ENCODE results near the gene CDC14A.

Gene CDC14A

DNA sequence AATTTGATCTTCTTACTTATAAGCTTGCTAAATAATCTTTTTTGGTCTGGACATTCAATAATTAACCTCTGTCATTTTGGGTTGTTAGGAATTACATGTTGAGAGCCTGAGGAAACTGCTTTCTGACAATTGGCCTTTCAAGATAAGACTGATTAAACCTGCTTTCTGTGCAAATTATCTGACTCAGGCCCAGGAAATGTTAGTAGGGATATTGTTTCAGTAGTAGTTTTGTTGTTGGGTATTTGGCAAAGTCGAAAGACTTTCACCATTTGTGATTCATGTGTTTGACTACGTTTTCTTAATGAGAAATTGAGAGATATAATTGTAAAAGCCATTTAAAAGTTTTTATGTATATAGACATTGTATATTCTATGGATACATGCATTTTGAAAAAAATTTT, 104.6 kb downstream of the CDC14A start:
- DNase-seq = no peak

DNA sequence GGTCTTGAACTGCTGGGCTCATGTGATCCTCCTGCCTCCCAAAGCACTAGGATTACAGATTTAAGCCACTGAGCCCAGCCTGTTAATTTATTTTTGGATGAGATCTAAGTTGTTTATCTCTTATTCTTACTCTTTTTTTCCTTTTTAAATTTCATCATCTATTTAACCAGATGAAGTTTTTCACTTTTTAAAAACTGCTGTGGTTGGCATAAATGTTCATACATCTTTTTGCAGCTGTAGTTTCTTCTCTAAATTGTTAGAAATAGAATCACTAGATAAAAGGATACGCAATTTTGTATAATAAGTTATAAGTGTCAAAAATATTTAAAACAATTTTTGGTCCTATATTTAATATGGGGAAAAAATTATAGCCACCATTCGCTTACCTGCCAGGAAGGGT, 105.4 kb downstream of the CDC14A start:
- peak; percentile 24 for DNase-seq

DNA sequence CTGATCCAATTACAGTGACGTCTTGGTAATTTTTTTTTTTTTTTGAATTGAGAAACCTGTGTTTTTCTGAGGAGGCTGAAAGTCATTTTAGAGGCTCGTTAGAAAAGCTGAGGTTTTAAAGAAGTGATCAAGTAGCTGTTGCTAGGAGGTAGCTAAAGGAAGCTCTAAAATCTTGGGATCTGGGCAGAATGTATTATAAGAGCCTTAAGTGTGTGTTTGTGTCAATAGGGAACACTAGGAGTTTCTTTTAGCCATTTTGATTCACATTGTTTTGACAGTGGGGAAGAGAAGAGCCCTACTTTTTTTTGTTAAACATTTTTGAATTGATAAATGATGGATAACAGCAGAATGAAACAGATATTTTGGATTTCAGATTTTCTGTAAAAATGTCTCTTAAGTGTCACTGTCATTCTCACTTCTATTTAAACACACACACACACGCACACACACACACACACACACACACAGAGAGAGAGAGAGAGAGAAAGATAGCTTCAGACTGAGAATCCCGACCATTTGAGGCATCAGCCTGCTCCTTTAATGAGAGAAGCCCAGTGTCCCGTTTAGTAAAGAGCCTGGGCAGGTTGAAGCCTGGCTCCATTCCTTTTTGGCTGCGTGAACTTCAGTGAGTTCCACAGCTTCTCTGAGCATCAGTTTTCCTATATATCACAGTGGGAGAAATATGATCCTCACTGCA, 106.5 kb downstream of the CDC14A start:
- peak; percentile 31 for DNase-seq

DNA sequence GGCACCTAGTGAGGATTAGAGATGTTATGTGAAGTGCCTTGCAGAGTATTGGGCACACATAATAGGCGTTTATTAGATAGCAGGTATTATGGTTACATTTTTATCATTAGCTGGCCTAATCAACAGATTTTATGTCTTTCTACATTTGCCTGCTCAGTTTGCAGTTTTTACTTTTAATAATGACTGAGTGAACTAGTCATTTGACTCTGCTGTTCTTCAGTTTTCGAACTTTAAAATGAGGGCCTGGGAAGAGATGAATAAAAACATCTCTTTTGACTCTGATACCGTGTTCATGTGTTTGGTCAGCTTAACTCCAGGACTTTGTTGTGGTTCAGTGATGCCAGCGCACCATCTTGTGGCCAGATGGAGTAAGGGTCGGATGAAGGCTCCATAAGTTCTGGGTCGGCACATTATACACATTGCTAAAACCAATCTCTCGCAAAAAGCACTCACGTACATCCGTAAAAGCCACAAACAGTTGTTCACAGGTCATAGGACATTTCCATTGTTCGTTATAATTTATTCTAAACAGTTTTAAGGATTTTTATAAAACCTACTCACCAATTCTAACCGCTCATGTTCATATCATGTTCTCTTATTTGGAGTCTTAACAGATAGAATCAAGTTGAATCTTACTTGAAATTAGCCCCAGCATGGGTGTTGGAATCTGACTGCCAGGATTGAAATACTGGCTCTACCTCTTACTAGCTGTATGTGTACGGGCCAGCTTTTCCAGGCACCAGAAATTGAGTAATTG, 107.2 kb downstream of the CDC14A start:
- DNase-seq = peak; percentile 85

DNA sequence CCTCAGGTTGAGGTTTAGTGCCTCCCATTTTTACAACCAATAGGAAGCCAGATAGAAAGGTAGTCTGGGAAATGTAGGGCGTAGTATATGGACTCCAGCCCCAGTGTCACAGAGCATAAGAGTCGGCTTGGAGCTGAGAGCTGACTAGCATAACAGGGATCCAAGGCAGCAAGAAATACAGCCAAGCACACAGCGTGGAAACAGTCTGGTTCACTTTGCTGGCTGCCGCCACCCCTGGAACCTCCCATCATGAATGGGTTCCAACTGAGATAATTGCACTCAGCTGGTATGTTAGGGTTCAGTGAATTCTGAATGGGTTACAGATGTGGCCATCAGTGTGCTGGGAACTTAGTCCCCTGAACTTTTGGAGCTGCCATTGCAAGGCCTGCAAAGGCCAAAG, 108.9 kb downstream of the CDC14A start:
- DNase-seq = no peak

DNA sequence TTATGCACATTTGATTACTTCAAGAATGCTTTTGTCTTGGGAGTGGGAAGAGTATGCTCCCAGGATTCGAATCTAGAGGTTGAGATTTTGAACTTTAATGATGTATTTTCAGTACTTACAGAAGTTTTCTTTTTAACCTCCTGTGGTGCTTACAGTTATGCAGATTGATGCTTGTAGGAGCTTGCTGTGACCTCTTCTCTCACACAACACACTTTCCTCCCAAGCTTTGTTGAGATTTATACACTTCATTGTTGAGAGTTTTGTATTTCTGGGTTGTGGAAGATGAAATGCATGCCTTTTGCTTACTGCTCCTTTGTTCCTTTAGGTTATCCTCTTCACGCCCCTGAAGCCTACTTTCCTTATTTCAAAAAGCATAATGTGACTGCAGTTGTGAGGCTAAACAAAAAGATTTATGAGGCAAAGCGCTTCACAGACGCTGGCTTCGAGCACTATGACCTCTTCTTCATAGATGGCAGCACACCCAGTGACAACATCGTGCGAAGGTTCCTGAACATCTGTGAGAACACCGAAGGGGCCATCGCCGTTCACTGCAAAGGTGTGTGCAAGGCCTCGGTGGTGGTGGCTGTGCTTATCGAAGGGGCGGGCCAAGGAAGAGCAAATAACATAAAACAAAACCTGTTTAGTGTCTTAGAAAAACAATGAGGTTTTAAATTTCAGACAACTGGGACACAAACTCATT, 110.2 kb downstream of the CDC14A start:
- DNase-seq = no peak

DNA sequence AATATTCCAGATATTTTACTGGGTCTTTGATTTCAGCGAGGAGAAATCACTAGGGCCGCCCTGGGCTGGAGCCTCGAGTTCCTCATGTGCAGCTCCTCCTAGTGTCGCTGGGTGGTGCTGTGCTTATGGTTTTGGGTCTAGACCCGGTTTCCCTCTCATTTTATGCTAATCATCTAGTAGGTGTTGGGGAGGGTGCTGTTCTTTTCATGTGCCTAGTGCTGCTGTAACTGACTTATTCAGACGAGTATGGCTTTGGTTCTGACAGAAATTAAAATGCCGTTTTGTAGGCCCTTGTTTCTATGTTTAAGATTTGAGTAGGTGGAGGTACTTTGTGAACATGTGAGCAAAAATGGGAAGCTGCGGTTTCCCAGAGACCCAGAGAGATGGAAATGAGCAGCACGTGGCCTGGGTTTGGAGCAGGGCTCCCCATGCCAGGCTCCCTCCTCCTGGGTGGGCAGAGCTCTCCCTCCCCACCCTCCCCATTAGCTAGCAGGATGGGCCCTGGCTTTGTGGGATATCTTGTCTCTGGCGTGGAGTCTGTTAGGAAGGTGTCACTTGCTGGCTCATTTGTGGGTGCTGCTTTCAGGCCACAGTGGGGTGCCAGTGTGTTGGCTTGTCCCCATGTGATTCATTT, 111.6 kb downstream of the CDC14A start:
- peak; percentile 87 for DNase-seq

DNA sequence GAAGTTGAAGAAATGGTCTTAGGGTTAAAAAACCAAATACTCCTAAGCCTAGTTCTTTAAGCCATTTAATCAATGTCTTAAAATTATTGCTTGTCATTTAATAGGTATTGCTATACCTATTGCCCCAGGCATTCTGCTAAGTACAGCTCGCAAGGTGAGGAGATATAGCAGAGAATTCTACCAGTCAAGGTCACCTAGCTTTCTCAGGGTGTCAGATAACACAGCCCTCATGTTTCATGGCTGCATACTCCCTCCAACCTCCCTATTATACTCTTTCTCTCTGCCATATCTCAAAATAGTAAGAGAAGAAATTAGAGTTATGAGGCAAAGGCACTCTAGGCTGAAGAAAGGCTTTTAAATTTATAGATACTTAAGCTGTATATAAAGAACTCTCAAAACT, 117.3 kb downstream of the CDC14A start:
- no peak for DNase-seq

DNA sequence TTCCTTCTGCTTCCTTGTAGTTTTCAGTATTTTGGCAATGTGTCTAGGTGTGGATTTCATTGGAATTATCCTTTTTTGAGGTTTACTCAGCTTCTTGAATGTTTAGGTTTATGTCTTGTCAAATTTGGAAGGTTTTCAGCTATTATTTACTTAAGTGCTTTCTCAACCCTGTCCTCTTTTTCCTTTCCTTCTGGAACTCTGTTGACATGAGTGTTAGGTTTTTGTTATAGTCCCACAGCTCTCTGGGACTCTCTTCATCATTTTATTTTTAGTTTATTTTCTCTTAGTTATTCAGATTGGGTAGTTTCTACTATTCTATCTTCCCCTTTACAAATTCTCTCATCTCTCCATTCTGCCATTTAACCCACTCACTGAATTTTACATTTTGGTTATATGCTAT, 122.5 kb downstream of the CDC14A start:
- DNase-seq = no peak

DNA sequence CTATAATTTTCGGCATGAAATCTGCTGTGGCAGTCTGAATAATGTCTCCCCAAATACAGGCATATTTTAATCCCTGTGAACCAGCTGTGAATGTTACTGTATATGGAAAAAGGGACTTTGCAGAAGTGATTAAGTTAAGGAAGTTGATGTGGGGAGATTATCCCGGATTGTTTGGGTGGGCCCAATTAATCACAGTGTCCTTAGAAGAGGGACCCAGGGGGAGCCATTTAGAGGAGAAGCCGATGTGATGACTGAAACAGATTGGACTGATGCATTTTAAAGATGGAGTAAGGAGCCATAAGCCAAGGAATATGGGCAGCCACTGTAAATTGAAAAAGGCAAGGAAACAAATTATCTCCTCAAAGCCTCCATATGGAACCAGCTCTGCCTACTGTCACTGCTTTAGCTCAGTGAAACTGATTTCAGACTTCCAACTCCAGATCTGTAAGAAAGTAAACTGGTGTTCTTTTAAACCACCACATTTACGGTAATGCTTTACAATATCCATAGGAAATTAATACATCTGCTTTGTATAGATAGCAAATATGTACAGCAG, 124.5 kb downstream of the CDC14A start:
- peak; percentile 97 for DNase-seq

DNA sequence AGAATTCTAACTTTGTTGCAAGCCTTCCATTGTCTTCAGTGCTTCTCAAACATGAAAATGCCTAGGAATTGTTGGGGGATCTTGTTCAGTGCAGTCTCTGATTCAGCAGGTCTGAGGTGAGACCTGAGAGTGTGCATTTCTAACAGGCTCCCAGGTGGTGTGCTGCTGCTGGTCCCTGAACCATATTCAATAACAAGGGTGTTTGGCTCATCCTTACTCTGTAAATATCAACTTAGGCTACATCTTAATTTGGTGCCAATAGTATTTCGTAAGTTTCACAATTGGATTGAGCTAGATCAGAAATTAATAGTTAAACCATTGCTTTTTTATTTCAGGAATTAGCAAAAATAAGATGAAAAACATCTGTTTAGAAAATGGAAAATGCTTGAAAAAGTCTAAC, 126.5 kb downstream of the CDC14A start:
- DNase-seq = no peak

DNA sequence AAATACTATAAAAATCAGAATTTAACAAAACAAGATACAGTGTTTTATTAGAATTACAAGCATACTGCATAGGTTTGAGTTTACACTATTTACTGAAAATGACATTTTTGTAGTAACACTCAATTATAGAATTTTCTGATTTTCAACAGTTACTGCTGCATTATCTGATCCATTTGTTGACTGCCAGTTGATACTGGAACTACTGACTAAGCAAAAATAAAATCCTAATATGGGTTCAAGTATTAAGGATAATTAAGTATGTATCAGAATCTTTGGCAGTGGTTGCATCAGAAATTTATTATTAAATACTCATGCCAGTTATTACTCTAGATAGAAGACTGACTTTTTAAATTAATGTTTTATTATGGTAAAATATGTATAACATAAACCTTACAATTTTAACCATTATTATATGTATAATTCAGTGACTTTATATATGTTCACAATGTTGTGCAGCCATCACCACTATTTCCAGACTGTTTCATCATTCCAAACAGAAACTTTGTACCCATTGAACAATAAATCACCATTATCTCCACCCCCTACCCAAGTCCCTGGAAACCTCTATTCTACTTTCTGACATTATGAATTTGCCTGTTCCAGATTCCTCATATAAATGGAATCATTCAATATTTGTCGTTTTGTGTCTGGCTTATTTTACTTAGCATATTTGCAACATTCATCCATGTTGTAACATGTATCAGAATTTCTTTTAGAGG, 127.5 kb downstream of the CDC14A start:
- no peak for DNase-seq

DNA sequence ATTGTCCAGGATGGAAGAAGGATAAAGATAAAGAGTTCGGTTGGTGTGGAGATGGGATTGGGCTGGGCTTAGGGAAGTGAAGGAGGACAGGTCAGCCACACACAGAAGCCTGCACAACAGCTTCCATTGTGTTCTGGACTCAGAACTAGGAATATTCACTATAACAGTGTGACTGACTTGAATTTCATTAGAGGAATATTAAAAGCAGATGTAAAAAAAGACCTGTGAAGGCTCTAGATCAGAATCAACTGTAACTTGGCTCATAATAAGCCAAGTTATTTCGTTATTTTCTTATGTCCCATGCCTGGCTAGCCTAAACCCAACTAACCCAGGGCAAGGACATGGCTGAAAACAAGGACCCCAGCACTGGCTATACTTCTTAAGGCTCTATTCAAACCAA, 129.0 kb downstream of the CDC14A start:
- DNase-seq = no peak

DNA sequence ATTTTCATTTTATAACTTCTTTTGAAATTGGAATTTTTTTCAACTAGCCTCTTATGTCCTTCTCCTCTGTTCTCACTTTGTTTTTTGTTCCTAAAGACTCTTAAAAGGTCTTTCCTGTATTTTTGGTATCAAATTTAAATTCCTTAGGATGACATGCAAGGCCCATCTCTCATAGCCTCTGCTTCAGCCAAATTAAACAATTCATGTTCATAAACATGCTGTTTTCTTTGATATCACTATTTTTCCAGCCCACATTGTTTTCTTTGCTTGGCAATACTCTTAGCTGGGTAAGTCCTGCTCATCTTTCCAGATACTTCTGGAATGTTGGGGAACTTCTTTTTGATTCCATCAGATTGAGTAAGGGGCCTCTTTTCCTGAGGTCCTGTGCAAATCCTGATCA, 129.9 kb downstream of the CDC14A start:
- DNase-seq = no peak

DNA sequence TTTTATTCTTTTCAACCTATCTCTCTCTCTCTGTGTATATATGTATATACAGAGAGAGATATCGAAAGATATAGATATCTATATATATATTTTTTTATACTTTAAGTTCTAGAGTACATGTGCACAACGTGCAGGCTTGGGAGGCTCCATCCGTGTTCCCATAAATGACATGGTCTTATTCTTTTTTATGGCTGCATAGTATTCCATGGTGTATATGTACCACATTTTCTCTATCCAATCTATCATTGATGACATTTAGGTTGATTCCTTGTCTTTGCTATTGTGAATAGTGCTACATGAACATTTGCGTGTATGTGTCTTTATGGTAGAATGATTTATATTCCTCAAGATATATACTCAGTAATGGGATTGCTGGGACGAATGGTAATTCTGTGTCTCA, 130.4 kb downstream of the CDC14A start:
- no peak for DNase-seq

DNA sequence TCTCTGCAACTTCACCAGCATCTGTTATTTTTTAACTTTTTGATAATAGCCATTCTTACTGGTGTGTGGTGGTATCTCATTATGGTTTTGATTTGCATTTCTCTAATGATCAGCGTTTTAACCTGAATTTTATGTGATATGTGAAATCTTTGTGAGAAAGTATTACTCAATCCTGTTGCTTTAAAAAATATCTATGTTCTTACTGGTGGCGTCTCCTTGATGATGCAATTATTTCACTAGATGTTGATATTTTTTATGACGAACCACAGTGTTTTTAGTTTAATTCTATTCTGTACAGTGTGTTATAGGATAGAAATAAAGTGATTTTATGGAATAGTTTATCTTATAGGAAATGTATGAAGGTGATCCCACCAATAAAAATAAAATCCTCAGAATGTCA, 130.9 kb downstream of the CDC14A start:
- DNase-seq = no peak

DNA sequence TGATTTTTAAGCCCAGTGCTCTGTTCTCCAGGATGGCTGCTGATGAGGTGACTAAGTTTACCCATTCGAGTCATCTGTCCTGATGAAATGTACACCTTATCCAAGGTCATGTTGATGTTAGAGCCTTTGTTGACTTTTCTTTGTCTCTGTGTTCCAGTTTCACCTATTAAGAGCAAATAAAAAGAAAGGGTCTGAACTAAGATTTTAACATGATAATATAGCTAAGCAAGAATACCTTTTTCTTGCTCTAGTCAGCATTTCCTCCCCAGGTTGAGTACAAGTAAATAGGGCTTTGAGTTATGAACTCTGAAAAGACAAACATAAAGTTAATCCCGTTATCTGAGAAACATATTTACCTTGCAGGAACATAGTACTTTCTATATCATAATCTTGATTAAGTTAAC, 133.6 kb downstream of the CDC14A start:
- no peak for DNase-seq

DNA sequence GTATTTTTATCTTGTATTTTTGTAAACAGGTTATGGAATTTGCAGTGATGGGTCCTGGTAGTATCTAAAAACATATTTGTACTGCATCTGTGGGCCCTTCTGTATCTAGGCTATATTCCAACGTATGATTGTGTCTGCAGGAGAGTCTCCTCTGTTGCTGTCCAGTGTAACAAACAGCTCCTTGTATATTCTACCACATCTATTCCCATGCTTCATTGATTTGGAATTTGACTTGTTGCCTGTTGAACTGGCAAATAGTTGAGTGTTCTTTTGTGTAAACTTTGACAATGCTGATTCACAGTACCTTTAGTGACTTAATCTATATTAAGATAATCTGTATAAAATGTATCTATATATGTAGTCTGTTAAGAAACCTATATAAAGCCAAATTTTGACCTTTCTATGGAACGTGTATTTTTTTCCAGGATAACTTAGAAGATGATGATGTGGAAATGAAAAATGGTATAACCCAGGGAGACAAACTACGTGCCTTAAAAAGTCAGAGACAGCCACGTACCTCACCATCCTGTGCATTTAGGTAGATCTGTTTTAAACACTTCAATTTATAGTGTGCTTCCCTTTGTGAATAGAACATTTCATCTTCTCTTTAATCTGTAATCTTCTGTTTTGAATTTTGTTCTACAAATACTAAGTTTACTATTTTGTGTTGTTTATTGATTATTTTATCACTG, 142.2 kb downstream of the CDC14A start:
- DNase-seq = no peak

DNA sequence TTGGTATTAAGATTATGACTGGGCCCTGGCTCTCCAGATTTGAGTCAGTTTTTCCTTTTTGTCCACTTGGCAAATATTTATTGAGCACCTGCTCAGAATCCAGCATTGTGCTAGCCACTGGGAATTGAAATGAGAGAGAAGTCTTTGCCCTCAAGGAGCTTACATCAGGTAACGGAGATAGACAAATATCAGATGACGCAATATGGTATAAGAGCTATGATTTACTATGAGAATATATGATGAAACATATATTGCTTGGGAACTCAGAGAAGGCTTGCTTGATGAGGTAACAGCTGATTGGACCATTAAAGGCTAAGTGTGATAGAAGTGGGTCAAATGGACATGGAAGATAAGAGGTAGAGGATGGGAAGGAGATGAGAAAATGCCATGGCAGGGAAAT, 144.6 kb downstream of the CDC14A start:
- no peak for DNase-seq

DNA sequence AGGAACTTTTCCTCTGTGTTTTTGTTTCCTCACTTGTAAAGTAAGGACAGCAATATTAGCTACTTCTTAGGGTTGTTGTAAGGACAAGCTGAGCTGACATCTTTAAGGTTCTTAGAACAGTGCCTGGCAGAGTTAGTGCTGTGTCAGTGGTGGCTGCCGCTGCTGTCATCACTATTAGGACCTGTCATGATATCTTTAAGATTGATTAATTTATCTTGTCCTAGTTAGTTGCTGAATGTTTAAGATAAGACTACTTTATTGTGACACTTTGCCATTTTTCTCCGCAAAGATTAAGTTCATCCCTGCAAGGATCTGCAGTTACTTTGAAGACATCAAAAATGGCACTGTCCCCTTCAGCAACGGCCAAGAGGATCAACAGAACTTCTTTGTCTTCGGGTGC, 145.5 kb downstream of the CDC14A start:
- no peak for DNase-seq

DNA sequence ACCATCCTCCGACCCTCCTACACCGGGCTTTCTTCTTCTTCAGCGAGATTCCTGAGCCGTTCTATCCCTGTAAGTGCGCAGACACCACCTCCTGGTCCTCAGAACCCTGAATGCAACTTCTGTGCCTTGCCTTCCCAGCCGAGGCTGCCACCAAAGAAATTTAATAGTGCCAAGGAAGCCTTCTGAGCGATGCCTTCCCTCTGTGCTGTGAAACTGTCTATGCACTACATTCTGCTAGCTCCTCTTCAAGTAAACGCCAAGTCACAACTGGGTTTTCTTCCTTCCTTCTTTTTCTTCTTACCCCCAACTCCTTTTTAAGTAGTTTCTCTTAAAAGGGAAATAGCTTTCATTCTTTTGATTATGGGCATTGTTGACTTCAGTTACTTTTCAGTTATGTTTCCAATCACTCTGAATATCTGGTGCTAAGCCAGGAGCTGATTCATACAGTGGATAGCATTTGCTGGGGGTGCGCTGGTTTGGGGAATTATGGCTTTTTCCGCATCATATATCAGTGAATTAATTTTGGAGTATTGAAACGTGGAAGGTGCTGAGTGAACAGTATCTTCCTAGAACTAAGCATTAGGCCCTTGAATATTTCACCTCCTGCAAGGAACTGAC, 147.0 kb downstream of the CDC14A start:
- no peak for DNase-seq
